HL-60 (cell line): ENCODE measurements around the gene CACNA1E.

Experiments
- CTCF ChIP-seq: IDR thresholded peaks from one replicate; pipeline ENCODE4 v1.5.1; 2011; ENCODE audit warnings: low read length, control low read depth, inconsistent platforms; ENCODE audit not compliant: insufficient read depth
- REST ChIP-seq: IDR thresholded peaks from 2 replicates; pipeline ENCODE4 v1.6.1; 2012; ENCODE audit warnings: low read depth; ENCODE audit not compliant: insufficient replicate concordance

- TF ChIP-seq CTCF (no peak), REST (no peak)
Observed at GRCh38 chr1:181593042-181593441, 109.7 kb downstream of the CACNA1E start.
